Activated CD4-positive, alpha-beta T cell treated with anti-CD3 and anti-CD28 coated beads for 36 hours (primary cell): ENCODE measurements around the gene GBE1. TPM values are rescaled to one million over a fixed set of nuclear protein-coding genes. Genes with fewer than 3 reads are reported as not detected.

Experiments used
- ATAC-seq: fragments of 200-7000 bp; cut with Tn5 transposase; one replicate; pipeline ENCODE4 v1.10.0; 2021; ENCODE audit warnings: mild to moderate bottlenecking, moderate library complexity
- CTCF ChIA-PET: fragments of 350-600 bp; sonication (Branson Sonifier 250); formaldehyde crosslinking; loops from one replicate; lab custom pipeline; 2021; ENCODE audit warnings: antibody characterized with exemption; lab: Charles Lee
- POLR2A ChIA-PET: fragments of 350-600 bp; sonication (Branson Sonifier 250); formaldehyde crosslinking; loops from one replicate; lab custom pipeline; 2021; ENCODE audit warnings: antibody characterized with exemption, inconsistent platforms; lab: Charles Lee
- DNase-seq: peaks from one replicate; pipeline ENCODE4 v3.0.0-alpha.2; 2020
- H3K27ac Mint-ChIP-seq: one replicate; pipeline ENCODE4 v1.8.0; 2021; ENCODE audit warnings: mixed read lengths
- H3K27me3 Mint-ChIP-seq: one replicate; pipeline ENCODE4 v1.8.0; 2021; ENCODE audit warnings: mixed read lengths
- H3K36me3 Mint-ChIP-seq: one replicate; pipeline ENCODE4 v1.8.0; 2021; ENCODE audit warnings: low read depth, mixed read lengths
- H3K4me1 Mint-ChIP-seq: one replicate; pipeline ENCODE4 v1.8.0; 2021; ENCODE audit warnings: mixed read lengths
- H3K4me3 Mint-ChIP-seq: one replicate; pipeline ENCODE4 v1.8.0; 2021; ENCODE audit warnings: mild to moderate bottlenecking, moderate library complexity, mixed read lengths
- H3K9me3 Mint-ChIP-seq: one replicate; pipeline ENCODE4 v1.8.0; 2021; ENCODE audit warnings: low read depth, mixed read lengths
- intact Hi-C, 2 experiments: fragments of 100-400 bp; cut with DNase I in 1 of 2; cut with micrococcal nuclease in 1 of 2; formaldehyde crosslinking; loops; one replicate each; pipeline versions ENCODE4 v1.14.2 to v1.15.1; 2022 to 2024; cut with DNase I, micrococcal nuclease
- total RNA-seq, 2 experiments: library from RNA; stranded (reverse); gene quantifications; one replicate each; pipeline ENCODE4 v1.2.3, GENCODE V29; 2021

GBE1 gene
- total RNA-seq, 2 experiments from 2014 or later, result 40.1 to 59.5 TPM

DNA sequence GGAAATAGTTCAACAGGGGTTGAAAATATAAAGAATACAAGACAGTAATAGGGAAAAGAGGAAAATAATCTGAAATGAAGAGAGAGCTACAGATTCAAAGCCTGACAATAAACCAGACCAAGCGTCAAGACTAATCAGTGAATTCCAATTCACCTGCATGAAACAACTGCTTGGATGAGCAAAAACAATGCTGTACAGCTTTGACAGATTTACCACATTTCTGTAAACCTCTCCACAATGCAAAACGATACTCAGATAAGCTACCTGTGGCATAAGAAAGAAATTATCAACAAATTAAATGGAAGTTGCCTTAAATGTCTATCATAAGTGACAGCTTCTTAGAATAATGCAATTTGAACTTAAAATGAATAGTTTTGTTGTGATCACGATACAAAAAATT, 65.4 kb downstream of the GBE1 start:
- no peak overlapping the region for H3K27ac Mint-ChIP-seq
- peaks cover 9% of the 10 kb centered on the region for H3K36me3 Mint-ChIP-seq
- intact Hi-C loops, result no loop called here
- no peaks in the 10 kb centered on the region for H3K27me3 Mint-ChIP-seq
- CTCF ChIA-PET, result interaction anchor here (0.7 kb wide), 1 partner anchor 9 kb away, joined by 3 read pairs; no protein-coding TSS in a partner anchor
- DNase-seq (no peak), ATAC-seq (no peak)
- POLR2A ChIA-PET, result no interaction called here
- no peak overlapping the region for H3K4me3 Mint-ChIP-seq
- no peaks in the 10 kb centered on the region for H3K4me1 Mint-ChIP-seq
- H3K9me3 Mint-ChIP-seq, result no peaks in the 10 kb centered on the region

DNA sequence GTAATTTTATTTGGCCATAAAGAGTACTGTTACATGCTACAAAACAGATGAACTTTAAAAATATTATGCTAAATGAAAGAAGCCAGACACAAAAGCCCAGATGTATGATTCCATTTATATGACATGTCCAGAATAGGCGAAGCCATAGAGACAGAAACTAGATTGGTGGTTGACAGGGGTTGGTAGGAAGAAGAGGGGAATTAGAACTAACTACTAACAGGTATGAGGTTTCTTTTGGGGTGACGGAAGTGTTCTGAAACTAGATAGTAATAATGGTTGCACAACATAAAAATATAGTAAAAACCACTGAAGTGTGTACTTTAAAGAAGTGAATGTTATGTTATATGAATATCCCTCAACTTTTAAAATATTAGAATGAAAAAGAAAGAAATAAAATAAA, 66.1 kb downstream of the GBE1 start:
- Mint-ChIP-seq H3K4me1 (no peaks in the 10 kb centered on the region), H3K9me3 (no peaks in the 10 kb centered on the region), H3K27me3 (no peaks in the 10 kb centered on the region), H3K4me3 (no peak overlapping the region), H3K27ac (no peak overlapping the region), H3K36me3 (peaks cover 11% of the 10 kb centered on the region)
- intact Hi-C loops, result no loop called here
- ATAC-seq (no peak), DNase-seq (no peak)
- CTCF ChIA-PET, result interaction anchor here (1.7 kb wide), 1 partner anchor 12 kb away, joined by 3 read pairs; no protein-coding TSS in a partner anchor
- POLR2A ChIA-PET, result no interaction called here

DNA sequence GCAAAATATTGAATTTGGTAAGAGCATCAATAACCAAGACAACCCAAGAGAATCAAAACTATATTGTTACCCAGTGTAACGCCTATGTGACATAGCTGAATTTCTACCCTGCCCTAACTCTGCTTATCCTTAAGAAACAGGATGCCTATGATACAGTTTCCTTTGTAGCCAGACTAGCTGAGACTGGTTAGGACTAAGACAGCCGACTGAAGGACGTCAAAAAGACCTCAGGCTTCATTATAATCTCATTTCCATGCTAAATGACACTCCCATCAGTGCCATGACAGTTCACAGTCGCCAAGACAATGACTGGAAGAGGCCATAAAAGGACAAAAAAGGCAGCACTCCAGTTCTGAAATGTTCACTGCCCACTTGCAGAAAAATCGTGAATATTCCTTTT, 66.8 kb downstream of the GBE1 start:
- intact Hi-C loops, result no loop called here
- CTCF ChIA-PET, result interaction anchor here (0.8 to 1.7 kb wide), 2 partner anchors 11 to 275 kb away, joined by 3 read pairs; no protein-coding TSS in a partner anchor
- POLR2A ChIA-PET, result no interaction called here

DNA sequence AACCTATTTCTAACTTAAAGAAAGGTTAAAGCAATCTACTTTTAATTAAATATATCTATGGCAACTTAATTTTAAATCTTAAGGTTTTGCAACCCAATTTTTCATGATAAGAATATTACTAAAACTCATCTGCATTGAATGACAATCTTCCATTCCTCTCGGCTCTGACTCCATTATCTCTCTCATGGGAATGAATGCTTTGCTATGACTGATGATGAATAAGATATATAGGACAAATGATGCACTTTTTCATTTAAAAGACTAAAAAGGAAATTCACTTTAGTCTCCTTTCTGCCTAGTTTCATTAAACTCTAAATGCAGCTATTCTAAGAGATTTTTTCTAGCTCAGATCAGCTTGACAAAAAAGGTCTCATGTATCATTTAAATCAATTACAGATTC, 68.7 kb downstream of the GBE1 start:
- H3K27ac Mint-ChIP-seq, result no peak overlapping the region

More for the DNA sequence above, 66.8 kb downstream of the GBE1 start:
- DNase-seq (no peak), ATAC-seq (no peak)
- no peak overlapping the region for H3K4me3 Mint-ChIP-seq
- no peaks in the 10 kb centered on the region for H3K27me3 Mint-ChIP-seq
- H3K9me3 Mint-ChIP-seq, result no peaks in the 10 kb centered on the region
- peaks cover 12% of the 10 kb centered on the region for H3K36me3 Mint-ChIP-seq
- no peak overlapping the region for H3K27ac Mint-ChIP-seq
- no peaks in the 10 kb centered on the region for H3K4me1 Mint-ChIP-seq

DNA sequence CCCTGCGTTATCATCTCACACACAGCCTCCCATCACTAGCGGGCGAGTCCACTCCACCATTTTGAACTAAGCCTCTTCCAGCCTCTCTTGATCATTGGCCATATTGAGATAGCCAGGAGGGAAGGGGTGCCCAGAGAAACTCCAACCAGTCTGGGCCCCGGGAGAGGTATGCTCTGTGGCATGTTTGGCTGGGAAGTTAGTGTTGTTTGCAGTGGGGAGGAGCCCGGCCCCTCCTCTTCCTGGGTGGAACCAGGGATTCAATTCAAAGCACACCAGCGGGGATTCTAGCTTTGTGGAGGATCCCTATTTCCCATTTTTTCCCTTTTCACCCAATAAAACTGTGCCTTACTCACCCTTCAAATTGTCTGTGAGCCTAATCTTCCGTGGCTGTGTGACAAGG, 71.8 kb downstream of the GBE1 start:
- Mint-ChIP-seq H3K4me1 (no peaks in the 10 kb centered on the region), H3K27me3 (no peaks in the 10 kb centered on the region), H3K9me3 (no peaks in the 10 kb centered on the region), H3K4me3 (no peak overlapping the region), H3K27ac (no peak overlapping the region), H3K36me3 (peaks cover 14% of the 10 kb centered on the region)
- no peak for ATAC-seq
- ChIA-PET CTCF (no interaction called here), POLR2A (no interaction called here)
- no peak for DNase-seq
- intact Hi-C loops, result no loop called here

More for the DNA sequence above, 68.7 kb downstream of the GBE1 start:
- intact Hi-C loops, result no loop called here
- Mint-ChIP-seq H3K36me3 (peaks cover 4% of the 10 kb centered on the region), H3K27me3 (no peaks in the 10 kb centered on the region), H3K9me3 (no peaks in the 10 kb centered on the region), H3K4me1 (no peaks in the 10 kb centered on the region), H3K4me3 (no peak overlapping the region)
- POLR2A ChIA-PET, result no interaction called here
- DNase-seq (no peak), ATAC-seq (no peak)
- CTCF ChIA-PET, result no interaction called here

DNA sequence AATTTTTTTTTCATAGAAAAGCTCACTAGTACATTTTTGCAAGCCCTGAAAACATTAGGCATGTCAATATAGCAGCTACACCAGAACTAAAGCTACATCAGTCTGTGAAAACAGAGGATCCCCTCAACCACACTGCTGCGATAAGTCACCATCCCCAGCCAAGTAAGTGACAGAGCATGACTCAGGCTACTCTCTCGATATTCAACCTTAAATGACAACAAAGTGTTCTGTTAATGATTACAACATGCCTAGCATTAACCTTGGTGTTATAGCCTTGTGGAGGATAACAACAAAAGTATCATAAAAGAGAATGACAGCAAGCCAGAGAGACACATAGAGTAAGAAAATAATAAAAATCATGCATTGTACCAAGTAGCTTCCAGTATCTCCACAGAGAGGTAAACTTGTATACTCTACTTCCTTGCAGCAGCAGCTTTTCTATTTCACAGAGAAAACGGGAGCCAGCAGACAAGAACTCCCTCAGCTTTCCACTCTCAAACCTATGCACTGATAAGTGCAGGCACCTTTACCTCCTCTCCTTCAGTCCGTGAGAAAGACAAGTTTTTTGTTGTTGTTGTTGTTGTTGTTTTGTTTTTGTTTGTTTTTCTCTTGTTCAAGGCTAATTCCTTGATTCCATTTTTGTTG, 76.6 kb downstream of the GBE1 start:
- no peak for DNase-seq
- H3K27ac Mint-ChIP-seq, result no peak overlapping the region
- H3K36me3 Mint-ChIP-seq, result peaks cover 15% of the 10 kb centered on the region
- ChIA-PET CTCF (no interaction called here), POLR2A (no interaction called here)
- no peak overlapping the region for H3K4me3 Mint-ChIP-seq
- ATAC-seq, result no peak
- no peaks in the 10 kb centered on the region for H3K9me3 Mint-ChIP-seq
- H3K27me3 Mint-ChIP-seq, result no peaks in the 10 kb centered on the region
- no peaks in the 10 kb centered on the region for H3K4me1 Mint-ChIP-seq
- intact Hi-C loops, result no loop called here

DNA sequence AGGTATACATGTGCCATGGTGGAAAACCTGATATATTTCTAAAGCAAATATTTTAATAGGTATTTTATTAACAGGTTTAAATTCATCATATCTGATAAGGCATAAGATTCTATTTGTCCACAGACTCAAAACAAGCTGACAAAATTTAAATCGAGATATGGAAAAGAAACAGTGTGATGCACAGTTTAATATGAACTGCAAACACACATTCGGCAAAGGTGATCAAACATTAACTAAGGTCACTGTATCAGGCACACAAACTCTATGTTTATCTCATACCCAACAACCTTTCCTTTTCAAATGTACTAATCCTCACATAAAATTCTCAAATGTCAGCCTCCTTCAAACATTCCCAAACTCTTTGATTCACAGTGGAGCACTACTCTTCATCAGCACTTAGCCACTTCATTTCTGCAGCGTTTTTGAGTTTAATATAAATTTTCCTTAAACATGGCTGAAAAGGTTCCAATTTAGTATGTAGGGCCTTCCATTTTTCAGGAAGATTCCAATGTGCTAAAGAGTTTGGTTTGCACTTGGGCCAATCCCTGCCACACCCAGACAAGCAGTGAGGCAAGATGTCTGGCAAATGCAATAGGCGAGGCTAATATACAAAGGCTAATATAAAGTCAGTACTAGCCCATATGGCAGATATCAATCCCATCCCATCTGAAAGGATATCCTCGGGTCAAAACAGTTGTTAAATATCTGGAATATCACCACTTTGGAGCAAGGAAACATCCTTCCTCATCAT, 84.6 kb downstream of the GBE1 start:
- no peak overlapping the region for H3K27ac Mint-ChIP-seq
- intact Hi-C loops, result no loop called here
- POLR2A ChIA-PET, result no interaction called here
- no peaks in the 10 kb centered on the region for H3K9me3 Mint-ChIP-seq
- CTCF ChIA-PET, result interaction anchor here (1.1 kb wide), 1 partner anchor 55 kb away, joined by 3 read pairs; no protein-coding TSS in a partner anchor
- H3K36me3 Mint-ChIP-seq, result peaks cover 2% of the 10 kb centered on the region
- no peaks in the 10 kb centered on the region for H3K4me1 Mint-ChIP-seq
- no peak overlapping the region for H3K4me3 Mint-ChIP-seq
- no peaks in the 10 kb centered on the region for H3K27me3 Mint-ChIP-seq
- DNase-seq, result no peak
- ATAC-seq, result no peak

DNA sequence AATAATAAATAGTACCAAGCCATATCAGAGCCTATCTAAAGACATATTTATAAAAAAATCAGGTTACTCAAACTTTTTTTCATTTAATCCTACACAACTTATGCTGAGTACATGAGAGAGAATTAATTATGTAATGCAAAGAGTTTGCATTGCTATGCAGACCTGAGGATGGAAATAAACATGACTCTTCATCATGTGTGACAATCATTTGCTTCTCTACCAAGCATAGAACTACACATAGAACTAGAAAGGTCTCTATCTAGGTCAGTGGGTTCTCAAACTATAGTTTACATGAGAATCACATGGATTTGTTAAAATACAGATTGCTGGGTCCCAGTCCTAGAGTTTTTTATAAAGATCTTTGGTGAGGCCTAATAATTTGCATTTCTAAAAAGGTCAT, 86.8 kb downstream of the GBE1 start:
- Mint-ChIP-seq H3K4me1 (no peaks in the 10 kb centered on the region), H3K36me3 (peaks cover 3% of the 10 kb centered on the region), H3K27me3 (no peaks in the 10 kb centered on the region), H3K9me3 (no peaks in the 10 kb centered on the region), H3K27ac (no peak overlapping the region), H3K4me3 (no peak overlapping the region)
- intact Hi-C loops, result no loop called here
- ChIA-PET POLR2A (no interaction called here), CTCF (no interaction called here)
- ATAC-seq, result no peak
- no peak for DNase-seq

DNA sequence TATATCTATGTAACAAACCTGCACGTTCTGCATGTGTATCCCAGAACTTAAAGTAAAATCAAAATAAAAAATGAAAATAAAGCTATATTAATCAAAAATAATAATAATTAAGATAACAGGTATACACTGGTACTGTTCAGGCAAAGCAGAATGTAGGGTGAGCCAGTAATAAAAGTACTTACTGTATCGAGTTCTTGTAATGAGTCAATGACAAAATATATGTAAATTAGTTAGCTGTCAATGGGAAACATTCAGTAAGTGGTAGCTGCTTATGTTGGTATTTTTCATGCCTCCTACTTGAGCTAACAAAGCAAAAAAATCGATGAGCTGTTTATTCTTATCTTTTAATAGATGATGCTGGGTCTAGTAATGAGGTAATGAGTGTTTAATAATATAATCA, 93.2 kb downstream of the GBE1 start:
- no peaks in the 10 kb centered on the region for H3K4me1 Mint-ChIP-seq
- no peaks in the 10 kb centered on the region for H3K27me3 Mint-ChIP-seq
- DNase-seq (no peak), ATAC-seq (no peak)
- no peaks in the 10 kb centered on the region for H3K9me3 Mint-ChIP-seq
- ChIA-PET POLR2A (no interaction called here), CTCF (no interaction called here)
- H3K4me3 Mint-ChIP-seq, result no peak overlapping the region
- no peak overlapping the region for H3K27ac Mint-ChIP-seq
- peaks cover 6% of the 10 kb centered on the region for H3K36me3 Mint-ChIP-seq
- intact Hi-C loops, result loop anchor here in 1 of 2 experiments (5.0 kb wide), 1 partner anchor 464 kb away; no protein-coding TSS in a partner anchor

DNA sequence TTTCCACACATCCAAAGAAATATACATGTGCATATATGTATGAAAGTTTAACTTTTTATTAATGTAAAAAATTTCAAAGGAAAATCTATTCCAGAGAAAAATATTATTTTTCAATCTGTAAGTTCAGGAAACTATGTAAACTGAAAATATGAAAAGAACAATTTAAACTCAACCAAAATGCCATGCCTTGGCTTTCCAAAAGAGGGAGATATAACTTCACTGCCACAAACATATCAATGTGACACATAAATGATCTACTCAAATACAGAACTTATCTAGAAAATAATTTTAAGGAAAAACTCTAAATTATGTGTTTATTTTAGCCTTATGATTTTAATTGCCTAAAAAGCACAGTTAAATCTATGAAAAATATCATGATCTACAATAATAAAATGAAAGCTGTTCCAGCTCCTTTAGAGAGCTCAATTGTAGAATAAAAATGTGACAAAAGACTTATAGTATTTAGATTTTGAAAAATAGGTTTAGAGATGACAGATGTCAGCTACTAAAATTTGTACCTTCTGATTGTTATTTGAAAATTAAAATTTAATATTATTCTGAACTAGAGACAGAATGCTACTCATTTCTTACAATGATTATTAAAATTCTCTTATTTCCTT, 94.8 kb downstream of the GBE1 start:
- DNase-seq, result no peak
- Mint-ChIP-seq H3K9me3 (no peaks in the 10 kb centered on the region), H3K4me3 (no peak overlapping the region), H3K36me3 (peaks cover 6% of the 10 kb centered on the region), H3K27me3 (no peaks in the 10 kb centered on the region), H3K4me1 (no peaks in the 10 kb centered on the region), H3K27ac (no peak overlapping the region)
- CTCF ChIA-PET, result interaction anchor here (1.4 kb wide), 2 partner anchors 36 to 463 kb away, joined by 3 to 5 read pairs; no protein-coding TSS in a partner anchor
- POLR2A ChIA-PET, result no interaction called here
- intact Hi-C loops, result loop anchor here in 1 of 2 experiments (5.0 kb wide), 1 partner anchor 466 kb away; no protein-coding TSS in a partner anchor
- no peak for ATAC-seq

DNA sequence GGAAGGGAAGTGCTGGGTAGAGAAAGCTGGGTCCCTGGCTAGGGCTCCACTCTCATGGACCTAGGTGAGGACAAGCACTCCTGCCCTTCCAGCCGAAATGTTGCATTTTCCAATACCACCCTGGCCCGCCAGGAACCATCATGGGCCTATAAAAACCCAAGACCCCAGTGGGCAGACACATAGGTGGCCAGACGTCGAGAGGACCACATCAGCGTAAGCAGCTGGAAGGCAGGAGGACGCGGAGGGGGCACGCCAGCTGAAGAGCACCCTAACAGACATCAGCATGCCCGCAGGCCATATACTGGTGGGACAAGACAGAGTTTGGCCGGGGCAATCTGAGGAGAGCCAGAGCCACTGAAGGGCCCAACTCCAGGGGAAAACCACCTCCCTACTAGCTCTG, 98.3 kb downstream of the GBE1 start:
- ChIA-PET POLR2A (no interaction called here), CTCF (interaction anchor here (0.6 to 1.2 kb wide), 2 partner anchors 10 to 93 kb away, joined by 3 read pairs; no protein-coding TSS in a partner anchor)
- DNase-seq (no peak), ATAC-seq (no peak)
- Mint-ChIP-seq H3K27me3 (no peaks in the 10 kb centered on the region), H3K4me1 (no peaks in the 10 kb centered on the region), H3K4me3 (no peak overlapping the region), H3K27ac (no peak overlapping the region), H3K9me3 (no peaks in the 10 kb centered on the region), H3K36me3 (peaks cover 4% of the 10 kb centered on the region)
- intact Hi-C loops, result no loop called here
